ENCODE results near the gene DMD. TPM values are rescaled to one million over a fixed set of nuclear protein-coding genes. Genes with fewer than 3 reads are reported as not detected.

Gene DMD
- polyA plus RNA-seq, 4 donors = 1.6 to 11.6 (median 2.9) TPM

DNA sequence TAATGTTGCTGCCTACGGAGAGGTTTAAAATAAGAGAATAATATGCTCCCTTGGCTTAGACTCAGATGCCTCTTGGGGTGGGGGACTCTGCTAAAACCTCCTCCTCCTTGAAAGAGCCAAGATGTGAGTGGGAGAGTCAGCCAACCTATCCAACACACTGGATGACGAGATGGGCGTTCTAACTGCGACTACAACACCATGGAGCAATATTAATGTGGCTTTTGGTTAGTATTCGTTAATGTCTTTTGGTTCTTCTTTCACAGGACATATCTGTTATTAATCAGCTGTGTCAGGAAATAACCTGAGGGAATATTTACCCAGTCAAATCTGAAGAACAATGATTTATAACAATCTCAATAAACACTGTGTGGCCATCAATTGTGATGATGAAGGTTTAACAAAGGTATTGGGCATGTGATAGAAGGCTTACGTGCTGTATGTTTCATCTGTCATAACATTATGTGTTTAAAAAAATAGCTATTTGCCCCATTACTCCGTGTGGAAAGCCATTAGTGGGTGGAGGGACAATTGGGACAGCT, 1996.0 kb downstream of the DMD start:
- 69 to 84% (median 83%) methylated on average over 7 of the region's 7 CpGs for WGBS, 3 donors

DNA sequence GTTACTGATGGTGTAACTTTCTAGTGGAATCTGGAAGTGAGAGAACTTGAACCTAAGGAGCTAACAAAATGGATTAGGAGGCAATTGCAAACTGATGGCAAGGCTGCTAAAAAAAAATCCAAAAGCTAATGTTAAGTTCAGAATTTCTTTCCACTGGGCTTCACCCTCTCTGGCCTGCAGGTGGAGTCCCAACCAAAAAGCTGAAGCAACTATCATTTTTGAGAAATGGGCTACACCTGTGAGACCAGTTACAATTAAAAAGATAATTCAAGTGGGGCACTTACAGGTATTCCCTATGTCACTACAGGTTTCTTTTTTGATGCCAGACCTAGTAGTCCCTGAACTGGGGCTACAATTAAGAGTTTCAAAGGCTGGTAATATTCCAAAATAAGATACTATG, 1997.4 kb downstream of the DMD start:
- H3K4me3 ChIP-seq (ENCODE audit: low read depth in 1 of 3, low read length in 3 of 3) = no peak overlapping the region
- FAIRE-seq = no peak

More for the DNA sequence above, 1996.0 kb downstream of the DMD start:
- H3K27ac ChIP-seq (ENCODE audit: low read depth in 1 of 3, low read length in 2 of 3) = no peak overlapping the region
- H3K27me3 ChIP-seq (ENCODE audit: control insufficient read depth in 3 of 3, insufficient read depth in 3 of 3, low read length in 3 of 3) = peaks cover 0 to 1% (median 0%) of the 10 kb centered on the region in 3 donors
- H3K36me3 ChIP-seq (ENCODE audit: control insufficient read depth in 3 of 3, insufficient read depth in 2 of 3, low read depth in 1 of 3, low read length in 3 of 3) = no peaks in the 10 kb centered on the region
- H3K4me3 ChIP-seq (ENCODE audit: low read depth in 1 of 3, low read length in 3 of 3) = no peak overlapping the region
- no peak for DNase-seq
- no peaks in the 10 kb centered on the region for H3K9me3 ChIP-seq (ENCODE audit: control insufficient read depth in 2 of 2, insufficient read depth in 1 of 2, low read depth in 1 of 2, low read length in 1 of 2)
- no peak for FAIRE-seq
- no peaks in the 10 kb centered on the region for H3K4me1 ChIP-seq (ENCODE audit: control insufficient read depth in 3 of 3, insufficient read depth in 2 of 3, low read depth in 1 of 3, low read length in 2 of 3)

DNA sequence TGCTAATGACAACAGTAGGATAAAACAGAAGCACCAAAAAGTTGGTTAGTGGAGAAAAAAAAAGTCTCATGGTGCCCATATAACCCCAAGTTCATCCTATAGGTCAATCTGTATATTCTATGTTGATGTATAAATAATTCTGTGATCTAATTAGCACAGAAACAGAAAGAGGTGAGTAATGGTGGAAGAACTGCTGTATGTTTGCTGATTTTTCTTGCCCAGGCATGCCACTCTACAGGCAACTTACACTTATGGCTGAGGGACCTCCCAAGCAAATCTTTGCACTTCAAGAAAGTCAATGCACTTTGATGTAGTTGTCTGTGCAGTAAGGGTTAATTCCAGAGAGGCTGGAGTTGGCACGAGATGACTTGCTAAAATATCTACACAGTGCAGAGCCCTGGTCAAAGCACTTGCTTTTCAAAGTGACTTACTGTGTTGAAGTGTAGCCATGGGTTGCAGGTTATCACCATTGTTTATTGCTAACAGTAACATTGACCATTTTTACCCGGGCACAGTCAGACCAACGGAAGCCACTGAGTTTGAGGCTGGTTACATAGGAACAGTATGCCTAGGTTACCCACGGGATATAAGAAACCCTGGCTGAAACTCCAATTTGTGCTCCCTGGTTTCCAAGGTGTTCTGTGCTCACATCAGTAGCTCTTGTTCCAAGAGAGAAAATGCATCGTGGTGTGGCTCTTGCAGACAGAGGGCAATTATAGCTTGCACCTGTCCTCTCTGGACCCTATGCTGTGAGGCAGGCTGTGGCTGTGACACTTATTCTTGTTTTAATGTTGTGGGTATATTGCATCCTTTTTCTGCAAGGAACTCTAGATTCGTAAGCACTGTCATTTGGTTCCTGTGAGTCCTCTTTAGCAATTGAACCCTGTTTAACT, 1998.2 kb downstream of the DMD start:
- H3K4me1 ChIP-seq (ENCODE audit: control insufficient read depth in 3 of 3, insufficient read depth in 2 of 3, low read depth in 1 of 3, low read length in 2 of 3) = no peaks in the 10 kb centered on the region
- no peak overlapping the region for H3K27ac ChIP-seq (ENCODE audit: low read depth in 1 of 3, low read length in 2 of 3)
- WGBS, 3 donors = 44 to 64% (median 49%) methylated on average over 6 of the region's 6 CpGs
- no peaks in the 10 kb centered on the region for H3K9me3 ChIP-seq (ENCODE audit: control insufficient read depth in 2 of 2, insufficient read depth in 1 of 2, low read depth in 1 of 2, low read length in 1 of 2)
- no peaks in the 10 kb centered on the region for H3K36me3 ChIP-seq (ENCODE audit: control insufficient read depth in 3 of 3, insufficient read depth in 2 of 3, low read depth in 1 of 3, low read length in 3 of 3)
- H3K27me3 ChIP-seq (ENCODE audit: control insufficient read depth in 3 of 3, insufficient read depth in 3 of 3, low read length in 3 of 3) = peaks cover 0 to 1% (median 0%) of the 10 kb centered on the region in 3 donors
- DNase-seq (no peak), FAIRE-seq (no peak)
- no peak overlapping the region for H3K4me3 ChIP-seq (ENCODE audit: low read depth in 1 of 3, low read length in 3 of 3)

More for the DNA sequence above, 1997.4 kb downstream of the DMD start:
- Histone ChIP-seq H3K27me3 (ENCODE audit: control insufficient read depth in 3 of 3, insufficient read depth in 3 of 3, low read length in 3 of 3) (peaks cover 0 to 1% (median 0%) of the 10 kb centered on the region in 3 donors), H3K4me1 (ENCODE audit: control insufficient read depth in 3 of 3, insufficient read depth in 2 of 3, low read depth in 1 of 3, low read length in 2 of 3) (no peaks in the 10 kb centered on the region), H3K9me3 (ENCODE audit: control insufficient read depth in 2 of 2, insufficient read depth in 1 of 2, low read depth in 1 of 2, low read length in 1 of 2) (no peaks in the 10 kb centered on the region), H3K36me3 (ENCODE audit: control insufficient read depth in 3 of 3, insufficient read depth in 2 of 3, low read depth in 1 of 3, low read length in 3 of 3) (no peaks in the 10 kb centered on the region), H3K27ac (ENCODE audit: low read depth in 1 of 3, low read length in 2 of 3) (no peak overlapping the region)
- DNase-seq = peak in 1 of 2 donors; percentile 7

DNA sequence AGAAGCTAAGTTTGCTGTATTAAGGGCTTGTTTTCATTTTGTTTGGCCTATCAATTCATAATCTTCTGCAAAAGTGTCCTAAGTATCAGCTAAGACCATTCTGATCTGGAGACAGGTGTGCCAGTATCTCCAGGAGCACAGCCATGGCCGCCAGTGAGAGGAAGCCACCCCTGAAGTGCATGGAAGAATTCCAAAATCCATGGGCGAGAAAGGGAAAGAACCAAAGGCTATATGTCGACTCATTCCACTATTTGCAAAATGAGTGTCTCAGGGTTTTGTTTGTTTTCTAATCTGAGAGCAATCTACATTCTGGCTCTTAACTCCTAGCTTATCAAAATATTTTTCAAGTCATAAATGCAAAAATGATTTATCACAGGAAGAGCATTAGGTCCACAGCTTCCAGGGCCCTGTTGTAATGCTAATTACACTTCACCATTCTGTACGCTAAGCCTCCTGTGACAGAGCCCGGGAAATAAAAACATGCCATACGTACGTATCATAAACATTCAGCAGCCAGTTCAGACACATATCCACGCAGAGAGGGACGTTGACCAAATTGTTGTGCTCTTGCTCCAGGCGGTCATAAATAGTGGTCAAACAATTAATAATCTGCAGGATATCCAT, 2002.2 kb downstream of the DMD start:
- Histone ChIP-seq H3K4me3 (ENCODE audit: low read depth in 1 of 3, low read length in 3 of 3) (no peak overlapping the region), H3K27me3 (ENCODE audit: control insufficient read depth in 3 of 3, insufficient read depth in 3 of 3, low read length in 3 of 3) (peaks cover 0 to 1% (median 0%) of the 10 kb centered on the region in 3 donors), H3K27ac (ENCODE audit: low read depth in 1 of 3, low read length in 2 of 3) (no peak overlapping the region), H3K36me3 (ENCODE audit: control insufficient read depth in 3 of 3, insufficient read depth in 2 of 3, low read depth in 1 of 3, low read length in 3 of 3) (no peaks in the 10 kb centered on the region), H3K9me3 (ENCODE audit: control insufficient read depth in 2 of 2, insufficient read depth in 1 of 2, low read depth in 1 of 2, low read length in 1 of 2) (no peaks in the 10 kb centered on the region), H3K4me1 (ENCODE audit: control insufficient read depth in 3 of 3, insufficient read depth in 2 of 3, low read depth in 1 of 3, low read length in 2 of 3) (no peaks in the 10 kb centered on the region)
- FAIRE-seq = no peak
- peak in 1 of 2 donors; percentile 1 for DNase-seq
- WGBS, 3 donors = 18 to 47% (median 33%) methylated on average over 10 of the region's 10 CpGs

DNA sequence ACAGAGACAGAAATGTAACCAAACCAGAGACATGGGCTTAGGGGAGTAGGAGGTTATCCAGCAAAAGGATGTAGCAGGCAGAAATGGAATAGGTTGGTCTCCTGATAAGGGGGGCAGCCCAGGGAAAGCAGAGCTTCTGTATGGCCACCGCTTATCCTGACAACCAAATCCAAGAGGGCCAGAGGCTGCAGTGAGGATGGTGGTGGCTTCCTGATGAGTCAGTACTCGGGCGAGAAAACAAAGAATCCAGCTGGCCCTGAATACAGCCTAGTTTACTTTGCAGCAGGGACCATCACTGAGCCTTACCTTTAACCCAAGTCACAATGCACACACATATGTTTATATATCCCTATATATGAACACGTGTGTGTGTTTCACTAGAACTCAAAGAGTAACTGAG, 2009.8 kb downstream of the DMD start:
- H3K27ac ChIP-seq (ENCODE audit: low read depth in 1 of 3, low read length in 2 of 3) = no peak overlapping the region
- DNase-seq (no peak), FAIRE-seq (no peak)
- no peak overlapping the region for H3K4me3 ChIP-seq (ENCODE audit: low read depth in 1 of 3, low read length in 3 of 3)
- H3K4me1 ChIP-seq (ENCODE audit: control insufficient read depth in 3 of 3, insufficient read depth in 2 of 3, low read depth in 1 of 3, low read length in 2 of 3) = peaks cover 0 to 3% (median 0%) of the 10 kb centered on the region in 3 donors
- H3K27me3 ChIP-seq (ENCODE audit: control insufficient read depth in 3 of 3, insufficient read depth in 3 of 3, low read length in 3 of 3) = no peaks in the 10 kb centered on the region
- H3K9me3 ChIP-seq (ENCODE audit: control insufficient read depth in 2 of 2, insufficient read depth in 1 of 2, low read depth in 1 of 2, low read length in 1 of 2) = no peaks in the 10 kb centered on the region
- 78 to 92% (median 81%) methylated on average over 4 of the region's 4 CpGs for WGBS, 3 donors
- H3K36me3 ChIP-seq (ENCODE audit: control insufficient read depth in 3 of 3, insufficient read depth in 2 of 3, low read depth in 1 of 3, low read length in 3 of 3) = peaks cover 0 to 3% (median 0%) of the 10 kb centered on the region in 3 donors

DNA sequence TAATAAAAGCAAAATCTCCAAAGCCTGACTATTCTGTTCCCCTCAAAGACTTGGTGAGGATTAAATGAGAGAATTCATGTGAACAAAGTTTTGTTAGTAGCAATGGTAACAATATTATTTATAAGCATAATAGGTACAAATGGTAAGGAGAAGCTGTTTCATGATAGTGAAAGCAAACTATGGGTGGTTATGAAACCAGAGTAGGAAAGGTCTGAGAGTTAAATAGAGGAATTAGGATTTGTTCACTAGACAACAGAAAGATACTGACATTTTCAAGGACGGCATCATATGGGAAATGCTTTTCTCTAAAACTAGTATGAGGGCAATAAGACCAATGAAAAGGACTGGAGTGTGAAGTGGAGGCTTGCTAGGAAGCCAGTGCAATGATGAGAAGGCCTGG, 2010.9 kb downstream of the DMD start:
- no peak overlapping the region for H3K27ac ChIP-seq (ENCODE audit: low read depth in 1 of 3, low read length in 2 of 3)
- WGBS, 3 donors = 76 to 88% (median 82%) methylated on average over 1 of the region's 1 CpG
- FAIRE-seq = no peak

DNA sequence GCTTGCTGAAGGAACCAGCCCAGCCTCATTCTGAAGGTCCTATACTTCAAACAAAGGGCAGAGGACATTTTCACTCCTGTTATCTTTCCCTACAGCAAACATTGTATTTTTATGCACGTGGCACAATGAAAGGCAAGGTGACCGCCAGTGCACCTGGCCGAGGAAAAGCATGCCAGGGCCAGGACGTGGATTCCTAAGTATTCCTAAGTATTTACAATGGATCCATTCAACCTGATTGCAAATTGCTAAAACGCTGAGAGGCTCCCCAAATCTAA, 2011.6 kb downstream of the DMD start:
- Histone ChIP-seq H3K36me3 (ENCODE audit: control insufficient read depth in 3 of 3, insufficient read depth in 2 of 3, low read depth in 1 of 3, low read length in 3 of 3) (peaks cover 0 to 3% (median 0%) of the 10 kb centered on the region in 3 donors), H3K27ac (ENCODE audit: low read depth in 1 of 3, low read length in 2 of 3) (peak overlapping the region in 1 of 3 donors; percentile 42), H3K27me3 (ENCODE audit: control insufficient read depth in 3 of 3, insufficient read depth in 3 of 3, low read length in 3 of 3) (no peaks in the 10 kb centered on the region), H3K9me3 (ENCODE audit: control insufficient read depth in 2 of 2, insufficient read depth in 1 of 2, low read depth in 1 of 2, low read length in 1 of 2) (no peaks in the 10 kb centered on the region), H3K4me1 (ENCODE audit: control insufficient read depth in 3 of 3, insufficient read depth in 2 of 3, low read depth in 1 of 3, low read length in 2 of 3) (peaks cover 0 to 3% (median 0%) of the 10 kb centered on the region in 3 donors), H3K4me3 (ENCODE audit: low read depth in 1 of 3, low read length in 3 of 3) (no peak overlapping the region)
- WGBS, 3 donors = 21 to 57% (median 32%) methylated on average over 5 of the region's 5 CpGs
- DNase-seq = peak; percentile 73 to 80
- FAIRE-seq = no peak

More for the DNA sequence above, 2010.9 kb downstream of the DMD start:
- no peaks in the 10 kb centered on the region for H3K27me3 ChIP-seq (ENCODE audit: control insufficient read depth in 3 of 3, insufficient read depth in 3 of 3, low read length in 3 of 3)
- peaks cover 0 to 3% (median 0%) of the 10 kb centered on the region in 3 donors for H3K4me1 ChIP-seq (ENCODE audit: control insufficient read depth in 3 of 3, insufficient read depth in 2 of 3, low read depth in 1 of 3, low read length in 2 of 3)
- peaks cover 0 to 3% (median 0%) of the 10 kb centered on the region in 3 donors for H3K36me3 ChIP-seq (ENCODE audit: control insufficient read depth in 3 of 3, insufficient read depth in 2 of 3, low read depth in 1 of 3, low read length in 3 of 3)
- no peaks in the 10 kb centered on the region for H3K9me3 ChIP-seq (ENCODE audit: control insufficient read depth in 2 of 2, insufficient read depth in 1 of 2, low read depth in 1 of 2, low read length in 1 of 2)
- no peak overlapping the region for H3K4me3 ChIP-seq (ENCODE audit: low read depth in 1 of 3, low read length in 3 of 3)
- DNase-seq = no peak

DNA sequence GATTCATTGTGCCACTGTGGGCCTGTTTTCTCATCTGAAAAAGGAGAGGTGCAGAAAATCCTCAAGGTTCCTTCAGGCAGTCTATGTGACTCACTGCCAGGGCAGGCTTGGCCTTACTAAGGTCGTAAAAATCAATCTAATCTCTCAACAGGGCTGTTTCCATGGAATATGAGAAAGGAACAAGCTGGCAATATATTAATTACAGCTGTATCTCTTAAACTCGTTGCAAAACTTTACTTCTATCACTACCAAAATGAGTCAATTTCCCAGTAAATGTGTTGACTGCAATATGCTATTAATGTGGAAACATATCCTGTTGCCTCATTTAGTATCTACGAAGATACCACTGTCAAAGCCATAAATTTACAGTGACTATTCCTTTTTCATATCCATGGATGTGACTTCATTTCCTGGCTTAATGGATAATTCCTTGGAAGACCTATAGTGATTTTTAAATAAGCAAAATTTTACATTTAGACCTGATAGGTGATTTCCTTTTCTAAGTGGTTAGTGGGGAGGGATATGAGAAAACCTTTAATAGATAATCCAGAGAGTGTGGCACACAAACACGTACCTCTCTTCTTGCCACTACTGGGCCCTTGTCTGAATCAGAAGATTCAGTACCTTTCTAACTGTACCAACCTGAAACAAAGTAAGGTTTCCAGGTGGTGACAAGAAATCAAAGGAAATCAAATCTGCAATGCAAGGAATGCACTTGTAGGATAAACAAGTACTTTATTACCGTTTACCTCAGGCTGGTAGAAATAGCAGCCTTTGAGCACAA, 2012.1 kb downstream of the DMD start:
- FAIRE-seq (no peak), DNase-seq (peak; percentile 50 to 52)
- Histone ChIP-seq H3K27me3 (ENCODE audit: control insufficient read depth in 3 of 3, insufficient read depth in 3 of 3, low read length in 3 of 3) (no peaks in the 10 kb centered on the region), H3K36me3 (ENCODE audit: control insufficient read depth in 3 of 3, insufficient read depth in 2 of 3, low read depth in 1 of 3, low read length in 3 of 3) (peaks cover 0 to 3% (median 0%) of the 10 kb centered on the region in 3 donors), H3K9me3 (ENCODE audit: control insufficient read depth in 2 of 2, insufficient read depth in 1 of 2, low read depth in 1 of 2, low read length in 1 of 2) (no peaks in the 10 kb centered on the region), H3K4me3 (ENCODE audit: low read depth in 1 of 3, low read length in 3 of 3) (no peak overlapping the region), H3K4me1 (ENCODE audit: control insufficient read depth in 3 of 3, insufficient read depth in 2 of 3, low read depth in 1 of 3, low read length in 2 of 3) (peaks cover 0 to 3% (median 0%) of the 10 kb centered on the region in 3 donors), H3K27ac (ENCODE audit: low read depth in 1 of 3, low read length in 2 of 3) (peak overlapping the region in 1 of 3 donors; percentile 69)
- 17 to 40% (median 20%) methylated on average over 5 of the region's 5 CpGs for WGBS, 3 donors

Data from small intestine (tissue), 7 donors.